PC-3 (cell line): ENCODE measurements around the gene FCRL6.

Source experiments
- EZH2phosphoT487 ChIP-seq: fragments of 300-600 bp; sonication (generic); IDR thresholded peaks from 2 replicates; pipeline ENCODE4 v1.6.1; 2018; ENCODE audit warnings: mild to moderate bottlenecking, antibody characterized with exemption, low read length, borderline replicate concordance
- TF ChIP-seq, protein P1 (sequence below): fragments of 300-600 bp; sonication (generic); conservative IDR thresholded peaks from 2 replicates; pipeline ENCODE4 v1.5.1; 2017; ENCODE audit warnings: antibody characterized with exemption, low read depth, mild to moderate bottlenecking, low read length

DNA sequence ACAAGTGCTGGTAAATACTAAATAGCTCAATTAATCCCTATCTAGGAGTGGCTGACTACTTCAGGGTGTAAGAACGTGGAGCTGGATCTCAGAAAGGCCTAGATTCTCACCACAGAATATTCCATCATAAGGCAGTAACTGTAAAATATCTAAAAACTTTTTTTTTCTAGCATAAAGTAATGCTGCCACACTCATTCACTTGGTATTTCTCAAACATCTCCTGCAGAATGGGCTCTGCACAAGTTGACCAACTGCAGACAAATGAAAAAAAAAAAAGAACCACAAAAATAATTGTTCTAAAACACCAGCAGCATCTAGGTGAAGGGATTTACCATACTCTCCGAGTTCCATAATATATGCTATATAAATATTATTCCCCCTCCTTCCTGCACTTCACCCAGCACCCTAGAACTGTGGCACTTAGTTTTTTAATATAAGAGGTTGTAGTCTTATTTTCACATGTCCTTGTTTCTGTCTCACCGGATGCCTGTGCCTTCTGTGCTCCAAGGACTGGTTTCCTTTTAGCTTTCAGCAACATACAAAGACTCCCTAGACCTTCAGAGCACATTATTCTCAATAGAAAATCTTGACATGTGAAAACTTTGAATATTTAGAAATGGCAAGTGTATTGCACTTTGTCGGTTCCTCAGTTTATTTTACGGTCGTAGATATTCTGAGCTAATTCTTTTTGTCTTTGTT, 51.4 kb downstream of the FCRL6 start:
- TF ChIP-seq, protein P1, sequence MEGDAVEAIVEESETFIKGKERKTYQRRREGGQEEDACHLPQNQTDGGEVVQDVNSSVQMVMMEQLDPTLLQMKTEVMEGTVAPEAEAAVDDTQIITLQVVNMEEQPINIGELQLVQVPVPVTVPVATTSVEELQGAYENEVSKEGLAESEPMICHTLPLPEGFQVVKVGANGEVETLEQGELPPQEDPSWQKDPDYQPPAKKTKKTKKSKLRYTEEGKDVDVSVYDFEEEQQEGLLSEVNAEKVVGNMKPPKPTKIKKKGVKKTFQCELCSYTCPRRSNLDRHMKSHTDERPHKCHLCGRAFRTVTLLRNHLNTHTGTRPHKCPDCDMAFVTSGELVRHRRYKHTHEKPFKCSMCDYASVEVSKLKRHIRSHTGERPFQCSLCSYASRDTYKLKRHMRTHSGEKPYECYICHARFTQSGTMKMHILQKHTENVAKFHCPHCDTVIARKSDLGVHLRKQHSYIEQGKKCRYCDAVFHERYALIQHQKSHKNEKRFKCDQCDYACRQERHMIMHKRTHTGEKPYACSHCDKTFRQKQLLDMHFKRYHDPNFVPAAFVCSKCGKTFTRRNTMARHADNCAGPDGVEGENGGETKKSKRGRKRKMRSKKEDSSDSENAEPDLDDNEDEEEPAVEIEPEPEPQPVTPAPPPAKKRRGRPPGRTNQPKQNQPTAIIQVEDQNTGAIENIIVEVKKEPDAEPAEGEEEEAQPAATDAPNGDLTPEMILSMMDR, result no peak
- TF ChIP-seq EZH2phosphoT487, result no peak
